ENCODE measurements around the gene IFT22. TPM values are rescaled to one million over a fixed set of nuclear protein-coding genes. Genes with fewer than 3 reads are reported as not detected.

The IFT22 gene
- total RNA-seq, 1 experiment from 2014 or later = 21.3 TPM

DNA sequence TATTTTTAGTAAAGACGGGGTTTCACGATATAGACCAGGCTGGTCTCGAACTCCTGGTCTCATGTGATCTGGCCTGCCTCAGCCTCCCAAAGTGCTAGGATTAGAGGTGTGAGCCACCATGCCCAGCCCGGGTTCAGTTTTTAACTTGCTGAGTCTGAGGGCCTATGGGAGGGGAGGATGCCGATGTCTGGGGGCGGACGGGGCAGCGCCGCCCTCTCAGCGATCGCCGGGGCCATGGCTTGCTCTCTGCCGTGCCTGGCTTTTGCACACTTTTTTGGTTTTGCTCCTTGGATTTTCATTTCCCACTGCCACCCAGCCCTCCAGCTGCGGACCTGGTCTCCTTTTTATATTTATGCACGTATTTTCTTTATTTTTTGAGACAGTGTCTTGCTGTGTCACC lies 25.9 kb upstream of the IFT22 start:
- Histone ChIP-seq H3K4ac (ENCODE audit: low read depth, low read length) (no peak overlapping the region), H3K4me2 (ENCODE audit: insufficient read depth, insufficient read length, low read length) (no peak overlapping the region), H3K4me1 (ENCODE audit: insufficient read depth, low read length) (no peaks in the 10 kb centered on the region), H2BK20ac (ENCODE audit: low read depth, low read length, poor library complexity, severe bottlenecking) (no peak overlapping the region), H2BK120ac (ENCODE audit: low read depth, low read length, poor library complexity, severe bottlenecking) (no peak overlapping the region), H3K79me2 (ENCODE audit: insufficient read depth, low read length) (no peaks in the 10 kb centered on the region), H2BK12ac (ENCODE audit: insufficient read length, low read depth, low read length) (no peak overlapping the region), H3K79me1 (ENCODE audit: insufficient read depth, low read depth, low read length, poor library complexity, severe bottlenecking) (no peaks in the 10 kb centered on the region), H3K27ac (ENCODE audit: insufficient read length, low read depth, low read length) (no peak overlapping the region), H3K56ac (ENCODE audit: insufficient read length, low read depth, low read length) (no peak overlapping the region), H2AFZ (ENCODE audit: low read length) (no peak overlapping the region), H2BK15ac (ENCODE audit: low read depth, low read length) (no peak overlapping the region), H3K18ac (ENCODE audit: insufficient read length, low read depth, low read length) (no peak overlapping the region), H4K91ac (ENCODE audit: insufficient read length, low read depth, low read length) (no peak overlapping the region), H3T11ph (ENCODE audit: low read length) (no peak overlapping the region), H2AK5ac (ENCODE audit: insufficient read length, low read length) (no peak overlapping the region), H3K23me2 (ENCODE audit: insufficient read length, low read depth, low read length, poor library complexity, severe bottlenecking) (no peaks in the 10 kb centered on the region), H2BK5ac (ENCODE audit: insufficient read length, low read length) (no peak overlapping the region), H3K9ac (ENCODE audit: extremely low read depth, insufficient read length, low read length) (no peak overlapping the region), H3K9me3 (ENCODE audit: control insufficient read depth, low read depth, low read length) (no peaks in the 10 kb centered on the region), H3K27me3 (ENCODE audit: insufficient read depth, low read length) (no peaks in the 10 kb centered on the region), H4K5ac (ENCODE audit: insufficient read length, low read depth, low read length) (no peak overlapping the region), H4K20me1 (ENCODE audit: control insufficient read depth, insufficient read depth, insufficient read length) (no peaks in the 10 kb centered on the region), H3K14ac (ENCODE audit: insufficient read depth, low read length) (no peak overlapping the region; the same call in 1 of the 2 replicates), H4K8ac (replicated peaks; ENCODE audit: insufficient read length, low read depth, low read length) (no peak overlapping the region), H3K23ac (ENCODE audit: insufficient read length, low read depth, low read length) (no peak overlapping the region)
- Mint-ChIP-seq H3K4me3 (no peak overlapping the region), H3K27ac (no peak overlapping the region), H3K9me3 (peaks cover 0 to 4% of the 10 kb centered on the region in 2 experiments; a peak in 3 of 5 replicates), H3K4me1 (peaks cover 0 to 12% of the 10 kb centered on the region in 2 experiments; a peak in 1 of 4 replicates), H3K36me3 (ENCODE audit: insufficient read depth in 1 of 3, low read depth in 3 of 3) (peaks cover 2 to 9% (median 7%) of the 10 kb centered on the region in 3 experiments; a peak in 3 of 7 replicates), H3K27me3 (ENCODE audit: low read depth) (peaks cover 6% of the 10 kb centered on the region)
- DNase-seq = no peak
- no CpG with 5 or more reads among the region's 15 CpGs for WGBS (ENCODE audit: extremely low coverage, insufficient read length, low lambda C conversion rate)
- TF ChIP-seq, protein P1, sequence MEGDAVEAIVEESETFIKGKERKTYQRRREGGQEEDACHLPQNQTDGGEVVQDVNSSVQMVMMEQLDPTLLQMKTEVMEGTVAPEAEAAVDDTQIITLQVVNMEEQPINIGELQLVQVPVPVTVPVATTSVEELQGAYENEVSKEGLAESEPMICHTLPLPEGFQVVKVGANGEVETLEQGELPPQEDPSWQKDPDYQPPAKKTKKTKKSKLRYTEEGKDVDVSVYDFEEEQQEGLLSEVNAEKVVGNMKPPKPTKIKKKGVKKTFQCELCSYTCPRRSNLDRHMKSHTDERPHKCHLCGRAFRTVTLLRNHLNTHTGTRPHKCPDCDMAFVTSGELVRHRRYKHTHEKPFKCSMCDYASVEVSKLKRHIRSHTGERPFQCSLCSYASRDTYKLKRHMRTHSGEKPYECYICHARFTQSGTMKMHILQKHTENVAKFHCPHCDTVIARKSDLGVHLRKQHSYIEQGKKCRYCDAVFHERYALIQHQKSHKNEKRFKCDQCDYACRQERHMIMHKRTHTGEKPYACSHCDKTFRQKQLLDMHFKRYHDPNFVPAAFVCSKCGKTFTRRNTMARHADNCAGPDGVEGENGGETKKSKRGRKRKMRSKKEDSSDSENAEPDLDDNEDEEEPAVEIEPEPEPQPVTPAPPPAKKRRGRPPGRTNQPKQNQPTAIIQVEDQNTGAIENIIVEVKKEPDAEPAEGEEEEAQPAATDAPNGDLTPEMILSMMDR (conservative IDR thresholded peaks at IDR 0.05) = no peak

Measured in H9 (cell line).